ENCODE data around the gene CDKN1C.

- no peak for TF ChIP-seq EZH2 (IDR thresholded peaks at IDR 0.05; ENCODE audit: low read length, missing control alignments)
- TF ChIP-seq, protein P1, sequence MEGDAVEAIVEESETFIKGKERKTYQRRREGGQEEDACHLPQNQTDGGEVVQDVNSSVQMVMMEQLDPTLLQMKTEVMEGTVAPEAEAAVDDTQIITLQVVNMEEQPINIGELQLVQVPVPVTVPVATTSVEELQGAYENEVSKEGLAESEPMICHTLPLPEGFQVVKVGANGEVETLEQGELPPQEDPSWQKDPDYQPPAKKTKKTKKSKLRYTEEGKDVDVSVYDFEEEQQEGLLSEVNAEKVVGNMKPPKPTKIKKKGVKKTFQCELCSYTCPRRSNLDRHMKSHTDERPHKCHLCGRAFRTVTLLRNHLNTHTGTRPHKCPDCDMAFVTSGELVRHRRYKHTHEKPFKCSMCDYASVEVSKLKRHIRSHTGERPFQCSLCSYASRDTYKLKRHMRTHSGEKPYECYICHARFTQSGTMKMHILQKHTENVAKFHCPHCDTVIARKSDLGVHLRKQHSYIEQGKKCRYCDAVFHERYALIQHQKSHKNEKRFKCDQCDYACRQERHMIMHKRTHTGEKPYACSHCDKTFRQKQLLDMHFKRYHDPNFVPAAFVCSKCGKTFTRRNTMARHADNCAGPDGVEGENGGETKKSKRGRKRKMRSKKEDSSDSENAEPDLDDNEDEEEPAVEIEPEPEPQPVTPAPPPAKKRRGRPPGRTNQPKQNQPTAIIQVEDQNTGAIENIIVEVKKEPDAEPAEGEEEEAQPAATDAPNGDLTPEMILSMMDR (conservative IDR thresholded peaks at IDR 0.05 in 1 of 2, IDR thresholded peaks at IDR 0.05 in 1 of 2; ENCODE audit: low read depth in 1 of 2, low read length in 2 of 2) = no peak
These were observed 2.1 kb upstream of the CDKN1C start for GRCh38 chr11:2887515-2888195.

Measured in fibroblast of lung (primary cell).